ENCODE measurements around the gene KICS2.
"Not testable (repeated sequence)": the region's sequence is repeated elsewhere in the genome, so short reads cannot be mapped to it uniquely, and the experiment has no call there.

KICS2 gene

GRCh38 chr12:64217643-64218042 is 4.5 kb downstream of the KICS2 start:
- not testable (repeated sequence) for DNase-seq (ENCODE audit: low spot score); FAIRE-seq

GRCh38 chr12:64216239-64216638 is 5.9 kb downstream of the KICS2 start:
- DNase-seq (ENCODE audit: low spot score) (no peak), FAIRE-seq (no peak)

GRCh38 chr12:64212119-64212746 is 9.9 kb downstream of the KICS2 start:
- no peak for FAIRE-seq
- no peak for DNase-seq (ENCODE audit: low spot score)

GRCh38 chr12:64207453-64207852 is 14.6 kb downstream of the KICS2 start:
- no peak for FAIRE-seq
- no peak for DNase-seq (ENCODE audit: low spot score)

GRCh38 chr12:64205542-64205941 is 16.6 kb downstream of the KICS2 start:
- DNase-seq (ENCODE audit: low spot score) (no peak), FAIRE-seq (no peak)

- DNase-seq (ENCODE audit: low spot score) = no peak
- FAIRE-seq = no peak
Observed at GRCh38 chr12:64203775-64204174, 18.3 kb downstream of the KICS2 start.

- FAIRE-seq (no peak), DNase-seq (ENCODE audit: low spot score) (no peak)
Observed at GRCh38 chr12:64203036-64203435, 19.1 kb downstream of the KICS2 start.

GRCh38 chr12:64195841-64196240 is 26.3 kb downstream of the KICS2 start:
- not testable (repeated sequence) for FAIRE-seq; DNase-seq (ENCODE audit: low spot score)

GRCh38 chr12:64194333-64195149 is 27.6 kb downstream of the KICS2 start:
- DNase-seq (ENCODE audit: low spot score) = no peak
- FAIRE-seq = no peak

- no peak for DNase-seq (ENCODE audit: low spot score)
- no peak for FAIRE-seq
Observed at GRCh38 chr12:64193931-64194330, 28.2 kb downstream of the KICS2 start.

GRCh38 chr12:64192644-64193444 is 29.3 kb downstream of the KICS2 start:
- FAIRE-seq (no peak), DNase-seq (ENCODE audit: low spot score) (no peak)

- DNase-seq (ENCODE audit: low spot score) = no peak
- no peak for FAIRE-seq
Observed at GRCh38 chr12:64190140-64190539, 32.0 kb downstream of the KICS2 start.

GRCh38 chr12:64189530-64189929 is 32.6 kb downstream of the KICS2 start:
- no peak for DNase-seq (ENCODE audit: low spot score)
- FAIRE-seq = no peak

- DNase-seq (ENCODE audit: low spot score) (no peak), FAIRE-seq (no peak)
Observed at GRCh38 chr12:64187794-64188193, 34.3 kb downstream of the KICS2 start.

GRCh38 chr12:64187370-64187769 is 34.7 kb downstream of the KICS2 start:
- DNase-seq (ENCODE audit: low spot score) (peak; percentile 27), FAIRE-seq (no peak)

- no peak for FAIRE-seq
Observed at GRCh38 chr12:64186789-64187188, 35.3 kb downstream of the KICS2 start.

GRCh38 chr12:64184216-64184615 is 37.9 kb downstream of the KICS2 start:
- FAIRE-seq (no peak), DNase-seq (ENCODE audit: low spot score) (no peak)

More at GRCh38 chr12:64186789-64187188, 35.3 kb downstream of the KICS2 start:
- no peak for DNase-seq (ENCODE audit: low spot score)

GRCh38 chr12:64181430-64182291 is 40.4 kb downstream of the KICS2 start:
- FAIRE-seq = peak; percentile 67
- DNase-seq (ENCODE audit: low spot score) = peak; percentile 84

- DNase-seq (ENCODE audit: low spot score) (no peak), FAIRE-seq (no peak)
Observed at GRCh38 chr12:64180951-64181350, 41.1 kb downstream of the KICS2 start.

- DNase-seq (ENCODE audit: low spot score) (no peak), FAIRE-seq (no peak)
Observed at GRCh38 chr12:64178122-64178521, 44.0 kb downstream of the KICS2 start.

- FAIRE-seq = no peak
Observed at GRCh38 chr12:64177001-64177400, 45.1 kb downstream of the KICS2 start.

More at GRCh38 chr12:64177001-64177400, 45.1 kb downstream of the KICS2 start:
- no peak for DNase-seq (ENCODE audit: low spot score)
